ENCODE results near the gene CFAP54.
"Not testable (repeated sequence)": the region's sequence is repeated elsewhere in the genome, so short reads cannot be mapped to it uniquely, and the experiment has no call there.

Gene CFAP54

DNA sequence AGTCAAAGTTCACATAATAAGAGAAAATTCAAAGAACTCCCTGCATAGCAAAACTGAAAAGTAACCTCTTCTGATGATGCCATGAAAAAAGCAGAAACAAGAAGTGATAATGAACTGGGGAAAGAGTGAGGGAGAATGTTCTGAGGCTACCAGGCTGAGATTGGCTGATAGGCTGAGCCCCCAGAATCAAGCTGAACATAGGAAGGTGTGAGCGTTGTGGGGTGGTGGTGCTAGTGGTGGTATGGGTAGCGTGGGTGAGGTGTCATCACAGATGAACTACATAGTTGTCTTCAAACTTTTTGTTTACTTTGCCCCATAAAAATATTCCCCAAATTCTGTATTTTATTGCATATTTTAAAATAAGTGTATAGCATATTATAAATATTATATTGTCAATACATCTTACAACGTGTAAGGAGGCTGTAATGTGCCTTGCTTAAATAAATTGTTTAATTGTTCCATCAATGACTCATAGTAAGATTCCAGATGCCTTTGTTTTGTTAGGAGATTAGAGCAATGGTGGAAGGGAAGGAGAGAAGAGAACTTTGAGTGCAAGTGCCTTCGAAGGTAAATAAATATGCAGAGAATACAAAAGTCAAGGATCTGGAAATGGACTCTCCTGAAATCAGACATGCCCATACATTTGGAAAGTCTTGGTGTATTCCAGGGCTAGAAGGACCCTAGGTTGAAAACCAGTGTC, 15.8 kb upstream of the CFAP54 start:
- TF ChIP-seq PAX5 (IDR thresholded peaks at IDR 0.05; ENCODE audit: insufficient read depth, low read length, severe bottlenecking) (no peak), TAF1 (IDR thresholded peaks at IDR 0.05; ENCODE audit: low read depth, low read length) (no peak), SPI1 (IDR thresholded peaks at IDR 0.05; ENCODE audit: low read depth, low read length) (no peak), POLR2AphosphoS5 (IDR thresholded peaks at IDR 0.05; ENCODE audit: low read depth, low read length) (no peak), POU2F2 (IDR thresholded peaks at IDR 0.05; ENCODE audit: low read depth, low read length) (no peak), POLR2A (IDR thresholded peaks at IDR 0.05; ENCODE audit: low read depth, low read length) (no peak)
- DNase-seq (ENCODE audit: insufficient read length, low spot score) = no peak
- no peak for FAIRE-seq

- no peak for TF ChIP-seq POLR2AphosphoS5 (IDR thresholded peaks at IDR 0.05; ENCODE audit: low read depth, low read length)
- no peak for TF ChIP-seq POU2F2 (IDR thresholded peaks at IDR 0.05; ENCODE audit: low read depth, low read length)
- TF ChIP-seq PAX5 (IDR thresholded peaks at IDR 0.05; ENCODE audit: insufficient read depth, low read length, severe bottlenecking) = no peak
- no peak for TF ChIP-seq POLR2A (IDR thresholded peaks at IDR 0.05; ENCODE audit: low read depth, low read length)
- TF ChIP-seq TAF1 (IDR thresholded peaks at IDR 0.05; ENCODE audit: low read depth, low read length) = no peak
- TF ChIP-seq SPI1 (IDR thresholded peaks at IDR 0.05; ENCODE audit: low read depth, low read length) = no peak
- FAIRE-seq (no peak), DNase-seq (ENCODE audit: insufficient read length, low spot score) (no peak)
Measured at GRCh38 chr12:96474206-96474605, 15.2 kb upstream of the CFAP54 start.

- FAIRE-seq = no peak
- no peak for DNase-seq (ENCODE audit: insufficient read length, low spot score)
- TF ChIP-seq PAX5 (IDR thresholded peaks at IDR 0.05; ENCODE audit: insufficient read depth, low read length, severe bottlenecking) = no peak
- no peak for TF ChIP-seq POLR2AphosphoS5 (IDR thresholded peaks at IDR 0.05; ENCODE audit: low read depth, low read length)
- TF ChIP-seq SPI1 (IDR thresholded peaks at IDR 0.05; ENCODE audit: low read depth, low read length) = no peak
- TF ChIP-seq POLR2A (IDR thresholded peaks at IDR 0.05; ENCODE audit: low read depth, low read length) = no peak
- TF ChIP-seq TAF1 (IDR thresholded peaks at IDR 0.05; ENCODE audit: low read depth, low read length) = no peak
- TF ChIP-seq POU2F2 (IDR thresholded peaks at IDR 0.05; ENCODE audit: low read depth, low read length) = no peak
Measured at GRCh38 chr12:96478011-96478410, 11.4 kb upstream of the CFAP54 start.

- no peak for TF ChIP-seq SPI1 (IDR thresholded peaks at IDR 0.05; ENCODE audit: low read depth, low read length)
- TF ChIP-seq POU2F2 (IDR thresholded peaks at IDR 0.05; ENCODE audit: low read depth, low read length) = no peak
- no peak for TF ChIP-seq POLR2AphosphoS5 (IDR thresholded peaks at IDR 0.05; ENCODE audit: low read depth, low read length)
- no peak for TF ChIP-seq POLR2A (IDR thresholded peaks at IDR 0.05; ENCODE audit: low read depth, low read length)
- no peak for TF ChIP-seq TAF1 (IDR thresholded peaks at IDR 0.05; ENCODE audit: low read depth, low read length)
- no peak for TF ChIP-seq PAX5 (IDR thresholded peaks at IDR 0.05; ENCODE audit: insufficient read depth, low read length, severe bottlenecking)
- no peak for DNase-seq (ENCODE audit: insufficient read length, low spot score)
- FAIRE-seq = no peak
Measured at GRCh38 chr12:96482086-96482485, 7.3 kb upstream of the CFAP54 start.

DNA sequence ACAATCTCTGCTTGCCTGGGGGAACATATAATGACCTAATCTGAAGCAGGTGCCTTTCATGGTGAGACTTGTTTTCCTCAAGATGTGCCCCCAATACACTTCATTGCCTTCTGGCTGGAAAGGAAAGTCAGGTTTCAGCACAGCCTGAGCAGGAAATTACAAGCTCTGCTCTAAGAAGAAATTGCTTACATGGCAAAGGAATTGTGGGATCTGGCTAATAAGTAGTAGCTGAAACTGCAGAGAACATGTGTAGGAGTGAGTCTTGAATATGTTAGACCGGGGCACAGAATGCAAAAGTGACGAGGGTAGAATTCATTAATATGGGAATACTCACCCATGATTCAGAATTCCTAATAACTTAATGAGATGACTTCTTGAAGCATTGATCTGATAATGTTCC, 6.3 kb upstream of the CFAP54 start:
- FAIRE-seq (no peak), DNase-seq (ENCODE audit: insufficient read length, low spot score) (no peak)
- TF ChIP-seq POLR2A (IDR thresholded peaks at IDR 0.05; ENCODE audit: low read depth, low read length) (no peak), SPI1 (IDR thresholded peaks at IDR 0.05; ENCODE audit: low read depth, low read length) (no peak), PAX5 (IDR thresholded peaks at IDR 0.05; ENCODE audit: insufficient read depth, low read length, severe bottlenecking) (no peak), POU2F2 (IDR thresholded peaks at IDR 0.05; ENCODE audit: low read depth, low read length) (no peak), TAF1 (IDR thresholded peaks at IDR 0.05; ENCODE audit: low read depth, low read length) (no peak), POLR2AphosphoS5 (IDR thresholded peaks at IDR 0.05; ENCODE audit: low read depth, low read length) (no peak)

DNA sequence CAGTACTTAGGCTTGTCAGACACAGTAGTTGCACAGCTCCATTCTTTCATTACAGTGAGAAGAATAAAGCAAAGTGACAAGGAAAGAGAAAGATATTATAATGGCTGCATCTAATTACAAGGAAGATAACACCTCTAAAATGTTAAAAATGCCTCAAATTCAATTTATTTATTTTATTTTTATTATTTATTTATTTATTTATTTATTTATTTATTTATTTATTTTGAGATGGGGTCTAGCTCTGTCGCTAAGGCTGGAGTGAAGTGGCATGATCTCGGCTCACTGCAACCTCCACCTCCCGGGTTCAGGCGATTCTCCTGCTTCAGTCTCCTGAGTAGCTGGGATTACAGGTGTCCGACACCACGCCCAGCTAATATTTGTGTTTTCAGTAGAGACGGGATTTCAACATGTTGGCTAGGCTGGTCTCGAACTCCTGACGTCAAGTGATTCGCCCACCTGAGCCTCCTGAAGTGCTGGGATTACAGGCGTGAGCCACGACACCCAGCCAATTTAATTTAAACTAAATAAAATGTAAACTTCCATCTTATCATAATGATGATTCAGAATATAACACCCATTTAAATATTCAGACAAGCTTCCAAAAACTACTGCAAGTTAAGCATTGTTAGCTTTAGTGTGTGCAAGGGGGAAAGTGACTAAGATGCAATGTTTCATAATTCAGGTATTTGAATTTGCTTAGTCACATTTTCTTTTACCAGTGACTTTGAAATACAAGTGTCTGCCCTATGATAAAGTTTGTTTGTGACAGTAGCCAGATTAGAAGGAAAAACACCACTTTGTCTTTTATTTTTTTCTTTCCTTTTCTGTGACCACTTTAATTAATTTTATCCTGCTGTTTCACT, 2.4 kb upstream of the CFAP54 start:
- DNase-seq (ENCODE audit: insufficient read length, low spot score) (no peak), FAIRE-seq (no peak)
- TF ChIP-seq POLR2AphosphoS5 (IDR thresholded peaks at IDR 0.05; ENCODE audit: low read depth, low read length) = no peak
- no peak for TF ChIP-seq POU2F2 (IDR thresholded peaks at IDR 0.05; ENCODE audit: low read depth, low read length)
- TF ChIP-seq POLR2A (IDR thresholded peaks at IDR 0.05; ENCODE audit: low read depth, low read length) = no peak
- no peak for TF ChIP-seq SPI1 (IDR thresholded peaks at IDR 0.05; ENCODE audit: low read depth, low read length)
- TF ChIP-seq TAF1 (IDR thresholded peaks at IDR 0.05; ENCODE audit: low read depth, low read length) = no peak
- TF ChIP-seq PAX5 (IDR thresholded peaks at IDR 0.05; ENCODE audit: insufficient read depth, low read length, severe bottlenecking) = no peak

DNA sequence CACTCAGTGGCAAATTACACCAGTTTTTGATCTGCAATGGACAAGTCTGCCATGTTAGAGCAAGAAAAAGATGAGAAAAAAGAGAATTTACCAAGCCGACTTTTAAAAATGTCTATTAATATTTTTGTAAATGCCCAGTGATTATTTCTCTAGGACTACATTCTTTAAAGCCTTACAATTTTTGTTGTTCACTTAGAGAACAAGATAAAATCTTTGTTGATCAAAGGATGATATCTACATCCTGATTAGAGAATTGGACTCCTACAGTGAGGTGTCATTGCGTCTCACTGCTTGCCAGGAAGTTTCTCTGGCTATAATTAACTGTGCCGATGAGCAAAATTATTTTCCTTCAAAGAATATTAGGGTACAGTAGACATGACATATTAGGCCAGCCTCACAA, 1.7 kb upstream of the CFAP54 start:
- no peak for FAIRE-seq
- TF ChIP-seq TAF1 (IDR thresholded peaks at IDR 0.05; ENCODE audit: low read depth, low read length) (no peak), POU2F2 (IDR thresholded peaks at IDR 0.05; ENCODE audit: low read depth, low read length) (no peak), POLR2A (IDR thresholded peaks at IDR 0.05; ENCODE audit: low read depth, low read length) (no peak), SPI1 (IDR thresholded peaks at IDR 0.05; ENCODE audit: low read depth, low read length) (no peak), PAX5 (IDR thresholded peaks at IDR 0.05; ENCODE audit: insufficient read depth, low read length, severe bottlenecking) (no peak), POLR2AphosphoS5 (IDR thresholded peaks at IDR 0.05; ENCODE audit: low read depth, low read length) (no peak)
- no peak for DNase-seq (ENCODE audit: insufficient read length, low spot score)

- DNase-seq (ENCODE audit: insufficient read length, low spot score) (no peak), FAIRE-seq (no peak)
- TF ChIP-seq POLR2A (IDR thresholded peaks at IDR 0.05; ENCODE audit: low read depth, low read length) (no peak), SPI1 (IDR thresholded peaks at IDR 0.05; ENCODE audit: low read depth, low read length) (no peak)
Measured at GRCh38 chr12:96493106-96493505, 3.7 kb downstream of the CFAP54 start.

- not testable (repeated sequence) for DNase-seq (ENCODE audit: insufficient read length, low spot score); FAIRE-seq
Measured at GRCh38 chr12:96494154-96494553, 4.8 kb downstream of the CFAP54 start.

GRCh38 chr12:96495155-96495554, 5.8 kb downstream of the CFAP54 start:
- TF ChIP-seq SPI1 (IDR thresholded peaks at IDR 0.05; ENCODE audit: low read depth, low read length) = no peak
- no peak for TF ChIP-seq POLR2A (IDR thresholded peaks at IDR 0.05; ENCODE audit: low read depth, low read length)
- no peak for TF ChIP-seq TAF1 (IDR thresholded peaks at IDR 0.05; ENCODE audit: low read depth, low read length)
- TF ChIP-seq POU2F2 (IDR thresholded peaks at IDR 0.05; ENCODE audit: low read depth, low read length) = no peak
- TF ChIP-seq POLR2AphosphoS5 (IDR thresholded peaks at IDR 0.05; ENCODE audit: low read depth, low read length) = no peak
- no peak for TF ChIP-seq PAX5 (IDR thresholded peaks at IDR 0.05; ENCODE audit: insufficient read depth, low read length, severe bottlenecking)
- FAIRE-seq = peak; percentile 5
- no peak for DNase-seq (ENCODE audit: insufficient read length, low spot score)

All from GM12891 (cell line).